Endometrial microvascular endothelial cells (primary cell): ENCODE data around the gene DUSP2. TPM values are rescaled to one million over a fixed set of nuclear protein-coding genes. Genes with fewer than 3 reads are reported as not detected.

ENCODE experiments used
- in situ Hi-C: cut with HindIII; loops from 2 replicates; pipeline ENCODE4 v1.10.0; 2017; ENCODE audit warnings: low sequenced_read_pairs, low pct_unique_long_range_greater_than_20kb; ENCODE audit errors: inconsistent ontology term
- total RNA-seq: library from RNA; depleted of rRNA; stranded (reverse); fragments of >200 nt; gene quantifications from one replicate; pipeline ENCODE4 v1.2.3, GENCODE V29; 2015; ENCODE audit errors: inconsistent ontology term

The DUSP2 gene
- total RNA-seq, 1 donor from 2014 or later: not detected

- in situ Hi-C loops: no loop called here
Measured at GRCh38 chr2:96109361-96109680, 35.9 kb downstream of the DUSP2 start.

- in situ Hi-C loops: no loop called here
Measured at GRCh38 chr2:96108541-96109360, 36.5 kb downstream of the DUSP2 start.

DNA sequence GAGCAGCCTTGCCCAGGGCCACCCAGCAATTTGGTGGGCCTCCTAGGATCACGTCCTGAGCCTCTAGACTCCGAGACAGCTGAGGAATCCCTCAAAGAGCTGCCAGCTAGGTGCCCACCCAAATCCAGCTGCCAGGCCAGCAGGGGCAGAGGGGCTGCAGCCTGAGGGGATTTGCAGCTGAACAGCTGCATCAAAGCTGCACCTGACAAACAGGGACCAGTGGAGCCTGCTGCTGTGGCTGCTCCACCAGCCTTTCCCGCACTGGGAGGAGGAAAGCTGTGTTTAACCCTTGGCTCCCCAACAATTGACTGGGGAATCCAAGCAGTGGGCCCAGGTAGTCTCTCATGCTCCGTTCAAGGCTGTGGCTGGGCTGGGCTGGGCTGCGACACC, 37.1 kb downstream of the DUSP2 start:
- in situ Hi-C loops: no loop called here

GRCh38 chr2:96107708-96108065, 37.6 kb downstream of the DUSP2 start:
- in situ Hi-C loops: no loop called here

- in situ Hi-C loops: no loop called here
Measured at GRCh38 chr2:96106991-96107707, 38.1 kb downstream of the DUSP2 start.

- in situ Hi-C loops: no loop called here
Measured at GRCh38 chr2:96105994-96106715, 39.1 kb downstream of the DUSP2 start.

DNA sequence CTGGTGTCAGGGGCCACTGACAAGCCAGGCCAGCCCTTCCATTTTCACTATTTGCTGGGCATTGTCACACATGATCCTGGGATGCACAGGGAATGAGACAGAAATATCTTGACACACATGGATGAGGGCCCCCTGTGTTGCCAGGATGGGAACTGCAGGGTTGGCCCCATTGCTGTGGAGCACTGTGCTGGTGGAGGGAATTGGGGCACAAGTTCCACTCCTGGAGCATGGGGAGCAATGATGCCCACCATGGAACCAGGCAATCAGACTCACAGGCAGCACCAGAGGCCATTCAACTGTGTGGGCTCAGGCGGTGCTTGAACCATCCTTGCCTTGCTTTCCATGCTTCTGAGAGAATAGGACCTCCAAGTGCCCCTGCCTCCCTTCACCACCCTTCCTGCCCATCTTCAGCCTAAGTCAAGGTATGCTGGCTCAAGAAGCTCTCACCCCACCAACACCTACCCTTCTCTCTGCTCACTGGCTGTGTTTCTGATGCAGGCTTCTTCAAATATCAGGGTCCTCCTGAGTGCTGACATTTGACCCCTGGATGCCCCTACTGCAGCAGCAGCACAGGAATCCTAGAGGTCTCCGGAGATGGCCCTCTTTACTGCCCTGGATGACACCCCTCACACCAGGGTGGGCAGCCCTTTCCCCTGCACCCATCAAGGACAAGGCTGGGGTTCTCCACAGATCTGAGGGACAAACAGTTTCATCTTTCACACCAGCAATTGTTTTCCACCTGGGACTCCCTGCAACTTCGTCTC, 39.9 kb downstream of the DUSP2 start:
- in situ Hi-C loops: no loop called here

- in situ Hi-C loops: no loop called here
Measured at GRCh38 chr2:96104487-96104861, 40.8 kb downstream of the DUSP2 start.

GRCh38 chr2:96103761-96104486, 41.3 kb downstream of the DUSP2 start:
- in situ Hi-C loops: no loop called here

DNA sequence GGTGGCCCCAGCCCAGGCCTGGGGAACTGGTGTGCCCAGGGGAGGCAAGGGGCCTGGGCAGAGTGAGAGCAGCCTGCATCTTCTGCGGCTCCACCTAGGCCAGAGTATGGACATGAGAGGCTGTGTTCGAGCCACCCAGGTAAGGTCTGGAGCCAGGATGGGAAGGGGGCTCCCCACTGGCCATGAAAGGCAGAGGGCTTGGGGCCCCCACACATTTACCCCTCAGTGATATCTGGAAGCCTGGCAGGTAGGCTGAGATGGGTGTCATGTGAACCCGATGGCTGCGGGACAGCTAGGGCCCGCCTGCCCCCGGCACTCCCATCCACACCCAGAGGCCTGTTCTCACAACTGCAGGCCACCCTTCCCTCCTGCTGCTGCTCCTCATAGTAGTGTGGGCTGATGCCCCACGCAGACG, 42.0 kb downstream of the DUSP2 start:
- in situ Hi-C loops: no loop called here

GRCh38 chr2:96102596-96103186, 42.5 kb downstream of the DUSP2 start:
- in situ Hi-C loops: no loop called here

- in situ Hi-C loops: no loop called here
Measured at GRCh38 chr2:96100893-96101304, 44.3 kb downstream of the DUSP2 start.

DNA sequence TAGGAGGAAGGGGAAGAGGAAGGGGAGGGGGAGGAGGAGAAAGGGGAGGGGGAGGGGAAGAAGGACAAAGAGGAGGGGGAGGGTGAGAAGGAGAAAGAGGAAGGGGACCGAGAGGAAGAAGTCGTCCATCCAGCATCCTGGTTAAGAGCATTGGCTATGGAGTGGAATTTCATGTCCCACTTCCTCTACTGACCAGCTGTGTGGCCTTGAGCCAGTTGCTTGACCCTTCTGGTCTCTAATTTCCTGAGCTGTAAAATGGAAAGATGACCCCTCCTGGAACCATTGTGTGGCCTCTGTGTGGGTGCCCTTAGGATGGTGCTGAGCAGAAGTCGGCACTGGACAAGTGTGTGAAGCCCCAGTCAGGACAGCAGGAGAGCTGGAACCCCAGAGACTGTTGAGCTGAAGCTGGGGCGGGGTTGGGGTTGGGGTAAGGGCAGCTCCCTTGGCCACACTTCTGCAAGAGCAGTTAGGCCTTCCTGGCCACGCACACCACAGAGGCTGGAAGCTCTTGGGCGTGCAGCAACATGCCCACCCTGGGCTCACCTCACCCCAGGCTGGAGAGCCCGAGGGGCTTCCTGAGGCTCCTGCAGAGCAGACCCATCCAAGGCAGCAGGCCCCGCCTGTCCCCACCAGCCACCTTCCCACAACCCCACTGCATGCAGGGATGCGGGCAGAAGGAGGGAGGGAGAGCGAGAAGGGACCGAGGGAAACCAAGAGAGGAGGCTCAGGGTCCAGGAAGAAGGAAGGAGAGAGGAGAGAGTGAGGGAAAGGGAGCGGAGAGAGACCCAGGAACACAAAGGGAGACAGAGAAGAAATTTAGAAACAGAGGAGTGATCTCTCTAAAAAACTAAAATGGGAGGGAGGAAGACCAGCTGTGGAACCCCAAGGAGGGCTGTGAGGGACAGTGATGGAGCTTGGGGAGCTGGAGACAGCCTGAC, 45.1 kb downstream of the DUSP2 start:
- in situ Hi-C loops: no loop called here

DNA sequence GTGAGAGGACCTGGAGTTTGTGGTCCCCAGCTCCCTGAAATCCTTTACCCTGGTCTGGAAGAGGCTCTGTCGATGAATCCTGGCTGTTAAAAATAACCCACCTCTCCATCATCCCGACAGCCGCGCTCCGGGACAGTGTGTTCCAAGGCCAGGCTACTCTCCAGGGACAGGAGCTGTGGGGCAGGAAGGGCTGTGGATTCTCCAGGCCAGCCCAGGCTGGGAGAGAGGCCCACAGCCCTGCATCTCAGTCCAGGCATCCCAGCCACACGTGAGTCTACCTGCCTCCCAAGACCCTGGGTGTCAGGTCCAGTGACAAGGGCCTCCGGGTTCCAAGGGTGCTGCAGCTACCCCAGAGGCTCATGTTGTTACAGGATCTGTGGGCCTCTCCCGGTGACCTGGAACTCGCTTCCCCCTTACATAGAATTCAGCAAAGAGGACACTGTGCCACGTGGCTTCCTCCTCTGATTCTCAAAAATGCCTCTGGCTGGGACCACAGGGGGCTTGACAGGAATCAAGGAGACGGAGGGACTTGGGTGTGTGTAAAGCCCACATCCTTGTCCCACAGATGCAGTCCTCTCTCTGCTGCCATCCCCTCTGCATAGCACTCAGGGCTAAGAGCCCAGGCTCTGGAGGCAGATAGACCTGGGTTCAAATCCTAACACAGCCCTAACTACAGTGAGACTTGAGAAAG, 46.2 kb downstream of the DUSP2 start:
- in situ Hi-C loops: no loop called here

GRCh38 chr2:96097951-96098823, 47.1 kb downstream of the DUSP2 start:
- in situ Hi-C loops: no loop called here

- in situ Hi-C loops: no loop called here
Measured at GRCh38 chr2:96097441-96097840, 47.8 kb downstream of the DUSP2 start.
